Skeletal muscle tissue (tissue), 4 donors: ENCODE data around the gene SGCG. TPM values are rescaled to one million over a fixed set of nuclear protein-coding genes. Genes with fewer than 3 reads are reported as not detected.

ENCODE experiments used
- H3K27ac ChIP-seq: one replicate; pipeline ENCODE4 v1.7.0; 2013; ENCODE audit warnings: mild to moderate bottlenecking, low read depth, low read length, inconsistent platforms
- H3K27me3 ChIP-seq, 3 donors: one replicate each; pipeline ENCODE4 v1.7.0; 2013; ENCODE audit warnings: low read length in 3 of 3; ENCODE audit not compliant: control insufficient read depth in 3 of 3, insufficient read depth in 3 of 3
- H3K36me3 ChIP-seq, 3 donors: one replicate each; pipeline ENCODE4 v1.7.0; 2013; ENCODE audit warnings: low read length in 3 of 3; ENCODE audit not compliant: control insufficient read depth in 3 of 3, insufficient read depth in 3 of 3
- H3K4me1 ChIP-seq, 3 donors: one replicate each; pipeline ENCODE4 v1.7.0; 2013; ENCODE audit warnings: low read length in 3 of 3, mild to moderate bottlenecking in 3 of 3; ENCODE audit not compliant: control insufficient read depth in 3 of 3, insufficient read depth in 3 of 3
- H3K4me3 ChIP-seq, 3 donors: one replicate each; pipeline ENCODE4 v1.7.0; 2013; ENCODE audit warnings: low read length in 3 of 3
- H3K9ac ChIP-seq, 3 donors: one replicate each; pipeline ENCODE4 v1.7.0; 2013; ENCODE audit warnings: low read length in 3 of 3, mild to moderate bottlenecking in 3 of 3, moderate library complexity in 2 of 3, low read depth in 1 of 3
- H3K9me3 ChIP-seq, 3 donors: one replicate each; pipeline ENCODE4 v1.7.0; 2013; ENCODE audit warnings: low read length in 3 of 3; ENCODE audit not compliant: control insufficient read depth in 3 of 3
- total RNA-seq: library from RNA; depleted of rRNA; stranded (reverse); fragments of >200 nt; gene quantifications from one replicate; pipeline ENCODE4 v1.2.3, GENCODE V29; 2014
- donor health status: Osteomylitis.

SGCG gene
- total RNA-seq, 1 donor from 2014 or later = 60.0 TPM

- peaks cover 0 to 5% (median 3%) of the 10 kb centered on the region in 3 donors for H3K4me1 ChIP-seq
- H3K27me3 ChIP-seq = peaks cover 0 to 13% (median 0%) of the 10 kb centered on the region in 3 donors
- no peaks in the 10 kb centered on the region for H3K36me3 ChIP-seq
- H3K9me3 ChIP-seq = no peaks in the 10 kb centered on the region
- peak overlapping the region in 2 of 3 donors; percentile 23 to 74 for H3K9ac ChIP-seq
- peak overlapping the region; percentile 65 to 75 (median 72) for H3K4me3 ChIP-seq
- H3K27ac ChIP-seq = no peak overlapping the region
Measured at GRCh38 chr13:23159205-23159759, 21.5 kb upstream of the SGCG start.

- Histone ChIP-seq H3K9ac (peak overlapping the region in 2 of 3 donors; percentile 23 to 74), H3K27me3 (peaks cover 0 to 13% (median 0%) of the 10 kb centered on the region in 3 donors), H3K4me3 (peak overlapping the region; percentile 65 to 75 (median 72)), H3K4me1 (peaks cover 0 to 5% (median 3%) of the 10 kb centered on the region in 3 donors), H3K9me3 (no peaks in the 10 kb centered on the region), H3K36me3 (no peaks in the 10 kb centered on the region), H3K27ac (no peak overlapping the region)
Measured at GRCh38 chr13:23159760-23160637, 20.8 kb upstream of the SGCG start.

- H3K4me1 ChIP-seq = peaks cover 0 to 5% (median 3%) of the 10 kb centered on the region in 3 donors
- H3K9me3 ChIP-seq = no peaks in the 10 kb centered on the region
- H3K9ac ChIP-seq = peak overlapping the region in 1 of 3 donors; percentile 62
- peak overlapping the region in 2 of 3 donors; percentile 27 to 72 for H3K4me3 ChIP-seq
- H3K36me3 ChIP-seq = no peaks in the 10 kb centered on the region
- peaks cover 0 to 13% (median 0%) of the 10 kb centered on the region in 3 donors for H3K27me3 ChIP-seq
- no peak overlapping the region for H3K27ac ChIP-seq
Measured at GRCh38 chr13:23160638-23161480, 19.9 kb upstream of the SGCG start.

- Histone ChIP-seq H3K27ac (no peak overlapping the region), H3K4me3 (no peak overlapping the region), H3K27me3 (peaks cover 0 to 13% (median 0%) of the 10 kb centered on the region in 3 donors), H3K9ac (no peak overlapping the region), H3K36me3 (no peaks in the 10 kb centered on the region), H3K9me3 (no peaks in the 10 kb centered on the region), H3K4me1 (peaks cover 0 to 5% (median 3%) of the 10 kb centered on the region in 3 donors)
Measured at GRCh38 chr13:23161481-23161825, 19.3 kb upstream of the SGCG start.

GRCh38 chr13:23175920-23176319 is 4.9 kb upstream of the SGCG start:
- no peak overlapping the region for H3K4me3 ChIP-seq

GRCh38 chr13:23182142-23182541 is 1.4 kb downstream of the SGCG start:
- no peaks in the 10 kb centered on the region for H3K27me3 ChIP-seq
- no peaks in the 10 kb centered on the region for H3K9me3 ChIP-seq
- H3K4me3 ChIP-seq = peak overlapping the region; percentile 60 to 75 (median 63)
- peak overlapping the region; percentile 73 to 88 (median 78) for H3K9ac ChIP-seq
- peaks cover 13 to 32% (median 22%) of the 10 kb centered on the region in 3 donors for H3K4me1 ChIP-seq
- H3K27ac ChIP-seq = peak overlapping the region; percentile 91
- peaks cover 2 to 10% (median 4%) of the 10 kb centered on the region in 3 donors for H3K36me3 ChIP-seq

More at GRCh38 chr13:23175920-23176319, 4.9 kb upstream of the SGCG start:
- Histone ChIP-seq H3K36me3 (no peaks in the 10 kb centered on the region), H3K27me3 (no peaks in the 10 kb centered on the region), H3K4me1 (peaks cover 0 to 4% (median 0%) of the 10 kb centered on the region in 3 donors), H3K9me3 (no peaks in the 10 kb centered on the region), H3K27ac (no peak overlapping the region), H3K9ac (no peak overlapping the region)

GRCh38 chr13:23183292-23183691 is 2.5 kb downstream of the SGCG start:
- Histone ChIP-seq H3K4me1 (peaks cover 13 to 39% (median 30%) of the 10 kb centered on the region in 3 donors), H3K9ac (peak overlapping the region in 2 of 3 donors; percentile 10 to 75), H3K9me3 (no peaks in the 10 kb centered on the region), H3K36me3 (peaks cover 2 to 10% (median 4%) of the 10 kb centered on the region in 3 donors), H3K27ac (peak overlapping the region; percentile 91), H3K27me3 (no peaks in the 10 kb centered on the region), H3K4me3 (peak overlapping the region; percentile 60 to 75 (median 63))

GRCh38 chr13:23185542-23185941 is 4.8 kb downstream of the SGCG start:
- H3K4me1 ChIP-seq = peaks cover 16 to 43% (median 30%) of the 10 kb centered on the region in 3 donors
- H3K36me3 ChIP-seq = peaks cover 2 to 10% (median 4%) of the 10 kb centered on the region in 3 donors
- H3K27me3 ChIP-seq = no peaks in the 10 kb centered on the region
- H3K4me3 ChIP-seq = no peak overlapping the region
- no peak overlapping the region for H3K27ac ChIP-seq
- H3K9me3 ChIP-seq = no peaks in the 10 kb centered on the region
- no peak overlapping the region for H3K9ac ChIP-seq

GRCh38 chr13:23201870-23202269 is 21.1 kb downstream of the SGCG start:
- Histone ChIP-seq H3K27ac (no peak overlapping the region), H3K9ac (no peak overlapping the region), H3K4me3 (no peak overlapping the region), H3K36me3 (peaks cover 2 to 10% (median 3%) of the 10 kb centered on the region in 3 donors), H3K27me3 (no peaks in the 10 kb centered on the region), H3K9me3 (no peaks in the 10 kb centered on the region), H3K4me1 (peaks cover 0 to 6% (median 0%) of the 10 kb centered on the region in 3 donors)
